Activated T-cell treated with anti-CD3 and anti-CD28 coated beads, Interleukin-2, amount 50 U/mL, for 1 hour (primary cell): ENCODE data around the gene KCNH4.

ENCODE experiments used
- DNase-seq: peaks from one replicate; pipeline ENCODE4 v3.0.0-alpha.2; 2020

KCNH4 gene

DNA sequence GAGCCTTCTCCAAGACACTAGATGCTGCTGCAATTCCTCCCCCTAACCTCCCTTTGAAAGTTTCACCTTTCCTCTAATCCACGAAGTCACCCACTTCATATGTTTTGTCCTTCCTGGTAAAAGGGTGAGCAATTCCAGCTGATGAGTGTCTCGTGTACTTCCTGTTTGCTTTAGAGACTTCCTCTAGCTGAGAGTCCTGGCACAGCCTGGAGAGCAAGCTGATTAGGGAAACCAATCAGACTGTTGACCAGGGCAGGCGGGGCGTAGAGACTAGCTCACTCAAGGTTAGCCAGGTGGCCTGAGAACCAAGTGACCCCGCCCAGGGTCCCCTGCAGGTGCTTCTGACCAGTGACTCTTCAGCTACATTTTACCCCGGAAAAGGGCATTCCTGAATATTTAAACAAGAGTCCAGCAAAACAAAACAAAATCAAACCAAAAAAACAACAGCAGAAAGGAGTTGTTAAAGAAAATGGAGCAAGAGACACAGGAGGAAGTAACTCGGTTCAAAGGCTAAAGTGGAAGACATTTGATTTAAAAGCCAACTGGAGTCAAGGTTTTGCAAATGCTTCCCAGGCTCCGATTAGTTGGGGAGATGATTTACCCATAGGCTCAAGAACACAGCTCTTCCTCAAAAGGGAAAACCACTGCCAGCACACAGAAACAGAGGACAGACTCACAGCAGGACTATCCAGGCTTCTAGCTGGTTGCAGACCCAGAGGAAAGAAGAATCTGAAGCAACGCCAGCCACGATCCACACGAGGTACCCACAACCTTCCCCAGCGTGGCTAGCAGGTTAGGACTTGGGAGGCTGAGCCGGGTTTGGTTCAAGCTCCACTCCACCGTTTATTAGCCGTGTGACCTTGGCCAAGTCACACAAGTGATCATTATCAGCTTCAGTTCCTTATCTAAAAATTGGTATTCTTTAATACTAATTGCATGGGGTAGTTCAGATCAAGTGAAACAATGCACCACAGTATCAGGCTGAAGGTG lies 45.0 kb downstream of the KCNH4 start:
- DNase-seq: no peak

DNA sequence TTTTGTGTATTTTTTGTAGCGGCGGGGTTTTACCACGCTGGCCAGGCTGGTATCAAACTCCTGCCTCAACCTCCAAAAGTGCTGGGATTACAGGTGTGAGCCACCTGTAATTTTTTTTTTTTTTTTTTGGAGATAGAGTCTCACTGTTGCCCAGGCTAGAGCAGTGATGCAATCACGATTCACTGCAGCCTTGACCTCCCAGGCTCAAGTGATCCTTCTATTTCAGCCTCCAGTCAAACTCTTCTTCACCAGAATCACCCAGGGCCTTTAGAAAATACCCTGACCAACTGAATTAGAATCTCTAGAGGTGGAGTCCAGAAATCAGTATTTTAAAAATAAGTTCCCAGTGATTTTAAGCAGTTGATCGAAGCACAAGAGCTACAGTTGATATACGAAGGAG lies 45.8 kb downstream of the KCNH4 start:
- no peak for DNase-seq

DNA sequence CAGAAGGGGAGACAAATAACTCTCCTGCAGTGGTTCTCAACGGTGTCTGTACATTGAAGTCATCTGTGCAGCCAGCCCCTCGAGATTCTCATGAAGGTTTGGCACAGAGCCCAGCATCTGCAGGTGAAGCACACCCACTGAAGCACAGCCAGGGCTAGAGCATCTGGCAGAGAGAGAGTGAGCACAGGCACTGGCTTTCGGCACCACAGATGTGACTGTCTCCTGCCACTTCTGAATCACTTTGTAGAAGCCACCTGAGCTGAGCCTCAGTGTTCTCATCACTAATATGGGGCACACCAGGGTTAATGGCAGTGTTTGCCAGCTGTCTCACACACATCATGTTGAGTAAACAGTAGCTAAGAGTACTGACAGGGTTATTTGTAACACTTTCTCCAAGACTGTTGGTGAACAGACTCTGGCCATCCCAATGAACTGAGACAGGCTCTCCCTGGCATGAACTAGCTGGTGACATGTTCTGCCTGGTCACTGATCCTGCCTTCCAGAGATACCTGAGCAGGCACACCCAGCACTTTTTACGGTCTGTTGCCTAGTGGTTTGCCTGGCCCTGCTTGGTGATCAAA lies 47.4 kb downstream of the KCNH4 start:
- peak; percentile 44 for DNase-seq

DNA sequence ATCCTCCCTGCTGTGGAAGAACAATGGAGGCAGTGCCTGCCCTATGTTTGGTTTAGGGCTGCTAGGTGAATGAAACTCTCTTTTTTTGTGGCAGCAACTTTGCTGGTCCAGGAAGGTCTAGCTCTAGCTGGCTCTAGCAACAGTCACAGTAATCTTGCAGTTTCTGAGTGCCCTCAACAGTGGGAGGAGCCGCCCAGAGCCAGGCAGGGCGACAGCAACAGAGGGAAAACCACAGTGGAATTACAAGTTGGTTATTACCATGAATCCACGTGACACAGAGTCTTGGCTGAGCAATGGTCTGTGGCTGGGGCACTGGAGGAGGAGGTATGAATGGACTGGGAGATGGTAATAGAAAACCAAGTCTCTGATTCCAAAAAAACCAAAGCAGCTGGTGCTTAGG lies 48.0 kb downstream of the KCNH4 start:
- no peak for DNase-seq

DNA sequence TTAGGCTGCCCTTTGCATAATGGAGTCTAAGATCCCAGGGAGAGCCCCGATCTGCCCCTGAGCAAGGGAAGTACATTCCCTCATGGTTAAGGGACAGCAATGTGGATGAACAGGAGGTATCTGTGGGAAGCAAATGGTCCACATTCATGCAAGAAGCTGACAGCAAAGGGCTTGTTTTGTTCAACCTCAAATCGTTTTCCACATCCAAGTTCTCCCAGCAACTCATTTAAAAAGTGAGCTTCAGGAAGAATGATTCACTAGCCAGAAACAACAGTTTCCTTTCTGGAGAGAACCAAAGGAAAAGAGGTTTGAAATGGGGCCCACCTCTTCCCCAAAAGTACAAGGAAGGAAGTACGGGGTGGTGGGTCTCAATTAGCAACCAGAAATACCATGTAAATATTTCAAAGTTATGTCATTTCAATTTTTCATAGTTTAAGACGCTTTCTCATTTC lies 48.9 kb downstream of the KCNH4 start:
- DNase-seq: no peak

DNA sequence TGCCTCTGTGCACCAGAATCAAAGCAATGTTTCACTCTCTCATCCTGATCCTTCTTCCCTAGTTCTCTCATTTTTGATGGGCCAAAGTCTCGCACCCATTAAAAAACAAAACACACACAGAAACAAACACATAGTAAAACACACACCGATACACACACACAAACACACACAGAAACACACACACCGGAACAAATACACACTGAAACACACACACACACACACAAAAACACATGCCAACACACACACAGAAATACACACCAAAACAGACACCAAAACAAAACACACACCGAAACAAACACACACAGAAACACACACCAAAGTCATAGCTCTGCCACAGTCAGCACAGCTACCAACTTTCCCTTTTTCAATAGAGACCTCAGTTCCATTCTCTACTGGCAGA lies 49.7 kb downstream of the KCNH4 start:
- DNase-seq: no peak

GRCh38 chr17:42130310-42130936 lies 50.5 kb downstream of the KCNH4 start:
- no peak for DNase-seq

DNA sequence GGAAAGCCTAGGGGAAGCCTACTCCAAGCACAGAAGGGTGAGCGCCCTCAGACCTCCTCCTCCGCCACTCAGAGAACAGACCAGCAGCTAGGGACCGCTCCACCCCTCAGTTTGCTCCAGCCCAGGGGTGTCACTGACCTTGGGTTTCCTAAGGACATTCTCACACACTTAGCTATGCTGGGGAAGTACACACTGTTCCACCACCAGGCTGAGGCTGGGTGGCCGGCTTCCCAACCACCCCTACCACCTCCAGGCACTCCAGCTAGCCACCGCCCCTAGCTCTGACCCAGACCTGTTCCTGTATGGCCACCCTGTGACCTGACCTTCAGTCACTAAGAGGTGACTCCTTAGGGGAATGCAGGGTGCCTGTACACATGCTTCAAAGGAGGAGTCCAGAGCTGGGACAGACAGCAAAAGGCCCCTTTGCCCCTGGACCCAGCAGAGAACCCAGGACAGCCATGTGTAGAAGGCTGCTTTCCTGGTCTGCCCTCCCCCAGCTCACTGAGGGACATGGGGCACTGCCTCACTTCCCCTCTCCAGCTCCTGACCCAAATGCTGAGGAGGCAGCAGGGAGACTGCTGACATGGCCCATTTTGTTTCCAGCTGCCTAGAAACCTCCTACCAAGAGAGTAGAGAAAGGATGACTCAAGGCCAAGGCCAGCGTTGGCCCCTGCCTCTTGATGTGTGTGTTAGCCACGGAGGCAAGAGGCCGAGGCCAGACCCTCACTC lies 51.7 kb downstream of the KCNH4 start:
- DNase-seq: no peak

DNA sequence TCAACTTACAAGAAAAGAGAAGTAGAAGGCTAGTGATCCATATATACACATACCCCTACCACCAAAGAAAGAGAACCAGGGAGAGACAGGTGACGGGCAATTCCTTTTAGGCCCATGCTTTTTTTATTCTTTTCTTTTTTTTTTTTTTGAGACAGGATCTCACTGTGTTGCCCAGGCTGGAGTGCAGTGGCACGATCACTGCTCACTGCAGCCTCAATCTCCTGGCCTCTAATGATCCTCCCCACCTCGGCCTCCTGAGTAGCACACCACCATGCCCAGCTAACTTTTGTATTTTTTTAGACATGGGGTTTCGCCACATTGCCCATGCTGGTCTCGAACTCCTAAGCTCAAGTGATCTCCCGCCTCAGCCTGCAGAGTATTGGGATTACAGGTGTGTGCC lies 53.5 kb downstream of the KCNH4 start:
- no peak for DNase-seq

- DNase-seq: no peak
Measured at GRCh38 chr17:42126836-42127235, 54.1 kb downstream of the KCNH4 start.

- no peak for DNase-seq
Measured at GRCh38 chr17:42125565-42125964, 55.4 kb downstream of the KCNH4 start.

DNA sequence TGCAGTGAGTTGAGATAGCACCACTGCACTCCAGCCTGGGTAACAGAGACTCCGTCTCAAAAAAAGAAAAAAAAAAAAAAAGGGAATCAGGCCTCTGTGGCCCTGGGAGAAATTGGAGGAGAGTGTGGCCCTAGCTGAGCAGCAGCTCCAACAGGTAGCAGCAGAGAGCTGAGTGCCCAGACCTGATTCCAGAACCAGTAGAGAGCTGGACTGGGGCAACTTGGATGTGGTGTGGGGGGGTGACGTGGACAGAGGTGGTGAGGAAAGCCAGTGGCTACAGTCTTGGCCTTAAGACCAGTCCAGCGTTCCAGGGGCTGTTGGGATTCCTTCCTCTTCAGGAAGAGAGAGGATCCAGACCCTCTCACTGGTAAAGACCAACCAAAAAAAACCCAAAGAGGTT lies 56.7 kb downstream of the KCNH4 start:
- DNase-seq: no peak

DNA sequence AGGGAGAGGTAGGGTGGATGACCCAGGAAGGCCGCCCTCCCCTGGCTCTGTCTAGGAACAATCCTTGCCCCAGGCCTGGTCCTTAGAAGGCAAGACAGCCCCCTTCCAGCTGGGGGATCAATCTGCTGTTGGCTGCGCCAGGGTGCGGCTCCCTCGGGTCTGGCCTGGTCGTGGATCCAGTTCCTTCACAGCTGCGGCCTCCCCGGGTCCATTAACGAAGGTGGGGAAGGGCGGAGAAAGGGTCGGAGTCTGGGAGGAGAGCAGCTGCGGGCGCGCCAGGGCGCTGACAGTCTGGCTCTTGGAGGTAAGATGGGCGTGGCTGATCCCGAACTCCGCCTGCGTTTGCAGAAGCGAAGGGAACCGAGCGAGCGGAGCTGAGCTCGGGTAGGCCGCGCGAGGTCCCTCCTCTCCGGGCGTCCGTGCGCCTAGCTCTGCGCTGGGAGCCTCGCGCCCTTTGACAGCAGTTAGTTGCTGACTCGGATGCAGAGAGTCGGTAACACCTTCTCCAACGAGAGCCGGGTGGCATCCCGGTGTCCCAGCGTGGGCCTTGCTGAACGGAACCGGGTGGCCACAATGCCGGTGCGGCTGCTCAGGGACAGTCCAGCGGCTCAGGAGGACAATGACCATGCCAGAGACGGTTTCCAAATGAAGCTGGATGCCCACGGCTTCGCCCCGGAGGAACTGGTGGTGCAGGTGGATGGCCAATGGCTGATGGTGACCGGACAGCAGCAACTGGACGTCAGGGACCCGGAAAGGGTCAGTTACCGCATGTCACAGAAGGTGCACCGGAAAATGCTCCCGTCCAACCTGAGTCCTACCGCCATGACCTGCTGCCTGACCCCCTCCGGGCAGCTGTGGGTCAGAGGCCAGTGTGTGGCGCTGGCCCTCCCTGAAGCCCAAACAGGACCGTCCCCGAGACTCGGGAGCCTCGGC lies 58.3 kb downstream of the KCNH4 start, which contains the start of gene HSPB9:
TSS of gene HSPB9 (plus strand) at position 434 of the 933 bp plus-strand sequence. CDS start at position 481, 47 bp downstream.
- no peak for DNase-seq

DNA sequence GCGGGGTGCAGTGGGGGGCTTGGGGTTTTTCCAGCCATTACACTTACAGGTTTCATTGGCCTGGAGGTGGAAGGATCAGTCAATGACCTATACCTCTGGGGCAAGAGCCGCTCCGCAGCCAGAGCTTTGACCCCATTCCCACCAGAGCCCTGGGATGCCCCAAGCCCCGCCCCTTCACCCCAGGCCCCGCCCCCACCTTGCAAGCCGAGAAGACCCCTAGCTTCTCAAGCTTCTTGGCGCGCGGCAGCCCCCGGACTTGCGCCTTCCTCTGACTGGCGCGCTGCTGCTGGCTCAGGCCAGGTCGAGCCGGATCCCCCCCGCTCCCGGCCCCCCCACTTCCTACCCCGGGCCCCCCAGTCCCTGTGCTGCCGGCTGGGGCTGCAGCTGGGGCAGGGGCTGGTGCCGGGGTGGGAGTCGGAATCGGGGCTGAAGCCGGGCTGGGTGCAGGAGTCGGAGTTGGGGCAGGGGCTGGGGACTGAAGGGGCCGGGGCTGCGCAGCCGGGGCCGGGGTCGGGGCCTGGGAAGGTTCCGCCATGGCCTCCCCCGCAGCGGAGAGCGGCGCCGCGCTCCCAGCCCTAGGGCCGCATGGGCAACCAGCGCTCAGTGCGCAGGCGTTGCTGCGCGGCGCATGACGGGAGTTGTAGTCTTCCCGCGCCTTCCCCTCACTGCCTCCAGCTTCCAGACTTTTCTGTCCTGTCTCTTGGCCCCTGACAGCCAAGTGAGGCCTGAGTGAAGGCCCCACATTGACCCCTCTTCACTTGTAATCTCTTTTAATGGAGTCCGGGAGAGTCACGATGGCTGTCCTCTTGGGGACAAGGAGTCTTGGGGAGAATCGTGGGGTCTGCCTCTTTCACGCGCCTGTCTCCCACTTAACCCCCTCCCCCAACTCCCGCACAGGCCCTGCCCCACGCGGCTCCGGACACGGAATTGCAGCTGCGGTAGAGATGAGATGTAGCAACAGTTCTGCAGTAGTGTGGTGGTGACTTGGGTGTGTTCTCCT lies 59.9 kb downstream of the KCNH4 start, which contains the start of gene KAT2A:
TSS of gene KAT2A (minus strand) at position 598 of the 1,000 bp plus-strand sequence. CDS start at position 535, 63 bp downstream.
- DNase-seq: peak; percentile 80

DNA sequence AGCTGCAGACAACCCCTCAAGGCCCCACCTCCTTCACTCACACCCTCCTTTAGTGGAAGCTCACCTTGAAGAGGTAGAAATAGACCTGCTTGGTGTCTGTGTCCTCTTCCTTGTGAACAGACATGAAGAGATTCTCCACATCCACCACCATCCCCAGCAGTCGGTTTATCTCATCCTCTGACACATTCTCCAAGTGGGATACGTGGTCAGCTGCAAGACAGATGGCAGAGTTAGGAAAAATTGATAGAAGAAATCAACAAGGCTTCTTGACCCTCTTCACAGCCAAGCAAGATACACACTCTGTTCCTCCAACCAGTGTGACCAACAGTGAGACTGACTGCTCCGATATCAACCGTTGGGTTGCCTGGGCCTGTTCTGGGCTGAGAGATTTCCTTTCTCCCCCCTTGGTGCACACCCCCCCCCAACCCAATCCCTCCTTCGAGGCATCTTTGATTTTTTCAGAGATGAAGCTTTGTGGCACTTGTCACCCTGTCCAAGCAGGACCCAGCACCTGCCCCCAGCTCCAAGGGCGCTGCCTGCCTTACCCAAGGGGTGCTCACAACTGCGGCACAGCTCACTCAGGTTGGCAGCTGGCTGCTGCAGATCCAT lies 60.7 kb downstream of the KCNH4 start:
- no peak for DNase-seq

GRCh38 chr17:42119301-42119700 lies 61.6 kb downstream of the KCNH4 start:
- DNase-seq: no peak

DNA sequence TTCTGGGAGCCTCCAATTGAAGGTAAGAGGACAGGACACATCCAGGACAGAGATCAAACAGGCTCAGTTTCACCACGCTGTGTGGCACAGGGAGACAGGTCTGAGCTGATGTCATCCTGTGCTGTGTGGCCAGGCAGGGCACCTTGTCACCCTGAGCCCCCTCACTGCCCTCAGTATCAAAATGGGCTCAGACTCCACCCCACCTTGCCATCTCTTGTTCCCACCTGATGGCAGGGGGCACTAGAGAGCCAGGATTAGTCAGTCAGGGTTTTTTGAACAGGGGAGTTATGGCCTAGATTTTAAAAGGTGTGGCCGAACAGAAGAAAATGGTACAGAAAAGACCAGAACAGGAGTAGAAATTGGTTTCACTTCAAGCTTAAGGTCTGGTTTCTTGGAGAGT lies 62.4 kb downstream of the KCNH4 start:
- peak; percentile 48 for DNase-seq

- no peak for DNase-seq
Measured at GRCh38 chr17:42118126-42118510, 62.8 kb downstream of the KCNH4 start.

DNA sequence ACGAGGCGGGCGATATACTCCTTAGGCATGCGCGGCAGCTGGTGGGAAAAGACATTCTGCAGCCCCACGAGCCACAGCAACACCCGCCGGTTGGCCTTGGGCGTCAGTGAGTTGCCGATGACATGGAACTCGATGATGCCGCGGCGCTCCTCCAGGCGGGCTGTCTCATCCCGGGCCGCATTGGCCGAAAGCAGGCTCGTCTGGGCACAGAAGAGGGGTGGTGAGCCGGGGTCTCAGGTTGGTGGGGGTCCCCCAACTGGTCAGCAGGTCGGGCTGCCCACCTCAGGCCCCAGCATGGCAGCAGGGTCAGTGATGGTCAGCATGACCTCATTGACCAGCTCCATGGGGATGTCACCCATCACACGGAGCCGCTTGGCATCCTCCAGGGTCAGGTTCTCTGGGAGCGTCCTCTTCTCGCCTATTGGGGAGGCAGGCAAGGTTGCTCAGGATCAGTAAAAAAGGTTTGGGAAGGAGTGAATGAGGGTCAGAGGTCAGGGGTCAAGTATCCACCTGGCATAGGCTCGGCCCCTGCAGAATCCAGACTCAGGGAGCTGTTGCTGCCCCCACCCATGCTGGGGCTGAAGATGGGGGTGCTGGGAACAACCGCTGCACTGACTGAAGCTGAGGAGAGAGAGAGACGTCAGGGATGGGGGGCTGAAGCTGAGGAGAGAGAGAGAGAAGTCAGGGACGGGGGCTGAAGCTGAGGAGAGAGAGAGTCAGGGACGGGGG lies 63.4 kb downstream of the KCNH4 start:
- no peak for DNase-seq
